Body of pancreas (tissue), 4 donors: ENCODE results near the gene IKZF3.

Experiments used
- POLR2A ChIP-seq, 3 donors: fragments of 450-650 bp; IDR thresholded peaks; one replicate each; pipeline ENCODE4 v1.6.1; 2016; ENCODE audit warnings: antibody characterized with exemption in 3 of 3, mild to moderate bottlenecking in 2 of 3
- TF ChIP-seq, protein P1 (sequence below), 7 experiments: fragments of 450-650 bp in 4 of 7; fragments of 200-600 bp in 3 of 7; sonication (generic) in 3 of 7; IDR thresholded peaks; one replicate each; pipeline ENCODE4 v1.5.1; 2016 to 2019; ENCODE audit warnings: antibody characterized with exemption in 7 of 7

DNA sequence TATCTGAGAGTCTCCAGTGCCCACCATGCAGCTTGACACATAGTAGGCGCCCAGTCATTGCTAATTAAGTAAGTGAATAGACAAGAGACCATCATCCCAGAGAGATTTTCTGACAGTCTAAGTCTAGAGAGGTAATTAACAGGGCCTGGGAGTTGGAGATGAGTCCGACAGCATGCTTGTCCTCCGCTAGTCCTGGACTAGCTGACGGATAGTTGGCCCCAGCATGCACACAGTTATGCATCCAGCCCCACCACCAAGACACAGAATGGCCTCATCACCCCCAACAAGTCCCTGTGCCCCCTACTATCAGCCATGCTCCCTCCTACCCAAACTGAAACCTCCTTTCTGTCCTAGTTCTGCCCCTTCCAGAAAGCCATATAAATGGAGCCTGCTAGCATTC, 116.4 kb downstream of the IKZF3 start:
- TF ChIP-seq, protein P1, sequence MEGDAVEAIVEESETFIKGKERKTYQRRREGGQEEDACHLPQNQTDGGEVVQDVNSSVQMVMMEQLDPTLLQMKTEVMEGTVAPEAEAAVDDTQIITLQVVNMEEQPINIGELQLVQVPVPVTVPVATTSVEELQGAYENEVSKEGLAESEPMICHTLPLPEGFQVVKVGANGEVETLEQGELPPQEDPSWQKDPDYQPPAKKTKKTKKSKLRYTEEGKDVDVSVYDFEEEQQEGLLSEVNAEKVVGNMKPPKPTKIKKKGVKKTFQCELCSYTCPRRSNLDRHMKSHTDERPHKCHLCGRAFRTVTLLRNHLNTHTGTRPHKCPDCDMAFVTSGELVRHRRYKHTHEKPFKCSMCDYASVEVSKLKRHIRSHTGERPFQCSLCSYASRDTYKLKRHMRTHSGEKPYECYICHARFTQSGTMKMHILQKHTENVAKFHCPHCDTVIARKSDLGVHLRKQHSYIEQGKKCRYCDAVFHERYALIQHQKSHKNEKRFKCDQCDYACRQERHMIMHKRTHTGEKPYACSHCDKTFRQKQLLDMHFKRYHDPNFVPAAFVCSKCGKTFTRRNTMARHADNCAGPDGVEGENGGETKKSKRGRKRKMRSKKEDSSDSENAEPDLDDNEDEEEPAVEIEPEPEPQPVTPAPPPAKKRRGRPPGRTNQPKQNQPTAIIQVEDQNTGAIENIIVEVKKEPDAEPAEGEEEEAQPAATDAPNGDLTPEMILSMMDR (IDR thresholded peaks at IDR 0.05): no peak
- no peak for TF ChIP-seq POLR2A (IDR thresholded peaks at IDR 0.05)
